Dedifferentiated amniotic fluid mesenchymal stem cell (primary cell): ENCODE data around the gene PIAS3.

Experiments
- DNase-seq: peaks from one replicate; pipeline ENCODE4 v3.0.0-alpha.2; 2016; ENCODE audit errors: extremely low spot score

The PIAS3 gene

GRCh38 chr1:145858901-145859490 is at the start of gene PIAS3:
TSS of gene PIAS3 (minus strand) at chr1:145859081. CDS start at chr1:145858990, 91 bp downstream.
- DNase-seq = peak; percentile 95

GRCh38 chr1:145908653-145909052 is 49.8 kb upstream of the PIAS3 start:
- no peak for DNase-seq

- no peak for DNase-seq
Measured at GRCh38 chr1:145906954-145907753, 48.3 kb upstream of the PIAS3 start.

GRCh38 chr1:145901312-145902021 is 42.6 kb upstream of the PIAS3 start:
- DNase-seq = no peak

- DNase-seq = no peak
Measured at GRCh38 chr1:145898756-145899155, 39.9 kb upstream of the PIAS3 start.

GRCh38 chr1:145897969-145898368 is 39.1 kb upstream of the PIAS3 start:
- DNase-seq = no peak

- no peak for DNase-seq
Measured at GRCh38 chr1:145895471-145895870, 36.6 kb upstream of the PIAS3 start.

- DNase-seq = no peak
Measured at GRCh38 chr1:145893306-145894055, 34.6 kb upstream of the PIAS3 start.

GRCh38 chr1:145892486-145893087 is 33.7 kb upstream of the PIAS3 start:
- DNase-seq = no peak

GRCh38 chr1:145891587-145892485 is 33.0 kb upstream of the PIAS3 start:
- peak; percentile 94 for DNase-seq

GRCh38 chr1:145891143-145891542 is 32.3 kb upstream of the PIAS3 start:
- no peak for DNase-seq

GRCh38 chr1:145889722-145890121 is 30.8 kb upstream of the PIAS3 start:
- no peak for DNase-seq

GRCh38 chr1:145887631-145888030 is 28.8 kb upstream of the PIAS3 start:
- no peak for DNase-seq

GRCh38 chr1:145886816-145887215 is 27.9 kb upstream of the PIAS3 start:
- no peak for DNase-seq

GRCh38 chr1:145886390-145886789 is 27.5 kb upstream of the PIAS3 start:
- no peak for DNase-seq

GRCh38 chr1:145885738-145886287 is 26.9 kb upstream of the PIAS3 start, which contains the start of gene ANKRD35:
TSS of gene ANKRD35 (minus strand) at chr1:145885866. CDS start at chr1:145885758, 108 bp downstream.
- DNase-seq = peak; percentile 39

GRCh38 chr1:145884675-145885074 is 25.8 kb upstream of the PIAS3 start:
- DNase-seq = no peak

GRCh38 chr1:145879775-145880174 is 20.9 kb upstream of the PIAS3 start:
- DNase-seq = no peak

- no peak for DNase-seq
Measured at GRCh38 chr1:145878724-145879123, 19.8 kb upstream of the PIAS3 start.

- DNase-seq = no peak
Measured at GRCh38 chr1:145877923-145878486, 19.1 kb upstream of the PIAS3 start.
